ENCODE data around the gene DCAF10.
A peak's percentile ranks its signal among the peaks of the same experiment; 100 is the strongest.
"Not testable (repeated sequence)": the region's sequence is repeated elsewhere in the genome, so short reads cannot be mapped to it uniquely, and the experiment has no call there.

The DCAF10 gene

DNA sequence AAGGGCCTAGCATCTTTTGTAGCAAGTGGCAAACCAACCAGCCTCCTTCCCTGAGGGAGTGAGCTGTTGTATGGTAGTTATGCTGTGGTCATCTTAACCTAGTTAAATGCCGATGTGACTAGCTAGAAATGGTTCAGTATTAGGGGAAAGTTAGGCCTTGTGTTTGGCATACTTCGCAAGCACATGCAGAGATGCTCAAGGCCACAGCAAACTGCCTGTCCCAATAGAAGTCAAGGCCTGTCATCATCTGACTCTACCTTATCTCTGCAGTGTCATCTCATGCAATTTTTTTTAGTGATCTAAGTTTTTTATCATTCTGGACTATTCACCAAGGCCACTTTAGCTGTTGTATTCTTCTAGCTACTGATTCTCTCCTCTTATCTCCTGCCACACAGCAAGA is 10.5 kb upstream of the DCAF10 start:
- no peak for DNase-seq (ENCODE audit: extremely low read depth in 1 of 2, low read depth in 1 of 2)

DNA sequence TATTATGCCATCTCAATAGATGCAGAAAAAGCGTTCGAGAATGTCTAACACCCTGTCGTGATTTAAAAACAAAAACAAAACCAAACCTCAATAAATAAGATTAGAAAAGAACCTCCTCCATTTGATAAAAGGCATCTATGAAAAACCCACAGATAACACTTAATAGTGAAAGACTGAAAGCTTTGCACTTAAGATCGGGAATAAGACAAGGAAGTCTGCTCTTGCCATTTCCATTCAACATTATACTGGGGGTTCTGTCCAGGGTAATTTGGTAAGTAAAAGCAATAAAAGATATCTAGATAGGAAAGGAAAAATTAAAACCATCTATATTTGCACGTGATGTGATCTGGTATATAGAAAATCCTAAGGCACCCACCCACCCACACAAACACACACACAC is 8.5 kb upstream of the DCAF10 start:
- DNase-seq (ENCODE audit: extremely low read depth in 1 of 2, low read depth in 1 of 2) = no peak

DNA sequence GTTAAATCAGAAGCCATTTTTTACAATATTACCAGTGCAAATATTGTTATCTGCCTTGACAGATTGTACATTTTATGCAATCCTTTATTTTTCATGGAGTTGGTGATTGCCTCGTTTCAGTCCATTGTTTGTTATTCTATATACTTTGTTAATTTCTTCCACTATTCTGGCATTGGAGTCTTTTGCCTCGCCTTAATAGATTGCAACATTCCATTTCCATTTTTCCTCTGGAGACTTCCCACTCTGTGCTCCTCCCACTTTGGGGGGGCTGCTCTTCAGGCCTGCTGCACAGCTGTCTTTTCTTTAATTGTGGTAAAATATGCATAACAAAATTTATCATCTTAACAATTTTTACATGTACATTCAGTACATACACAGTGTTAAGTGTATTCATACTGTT is 4.4 kb upstream of the DCAF10 start:
- no peak for DNase-seq (ENCODE audit: extremely low read depth in 1 of 2, low read depth in 1 of 2)

DNA sequence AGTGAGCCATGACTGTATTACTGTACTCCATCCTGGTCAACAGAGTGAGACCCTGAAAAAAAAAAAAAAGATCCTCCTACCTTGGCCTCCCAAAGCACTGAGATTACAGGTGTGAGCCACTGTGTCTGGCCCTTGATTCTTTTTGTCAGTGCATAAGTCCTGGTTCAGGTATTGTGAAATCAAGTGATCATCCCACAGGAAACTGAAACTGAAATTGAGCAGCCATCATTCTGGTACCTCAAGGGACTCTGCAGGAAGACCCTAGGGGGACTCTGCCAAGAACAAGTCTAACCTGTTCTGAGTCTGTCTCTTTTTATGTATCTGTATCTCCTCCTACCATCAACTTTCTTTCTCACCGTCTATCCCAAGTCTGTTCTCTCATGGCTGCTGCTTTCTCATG is 1.9 kb upstream of the DCAF10 start:
- no peak for DNase-seq (ENCODE audit: extremely low read depth in 1 of 2, low read depth in 1 of 2)

DNA sequence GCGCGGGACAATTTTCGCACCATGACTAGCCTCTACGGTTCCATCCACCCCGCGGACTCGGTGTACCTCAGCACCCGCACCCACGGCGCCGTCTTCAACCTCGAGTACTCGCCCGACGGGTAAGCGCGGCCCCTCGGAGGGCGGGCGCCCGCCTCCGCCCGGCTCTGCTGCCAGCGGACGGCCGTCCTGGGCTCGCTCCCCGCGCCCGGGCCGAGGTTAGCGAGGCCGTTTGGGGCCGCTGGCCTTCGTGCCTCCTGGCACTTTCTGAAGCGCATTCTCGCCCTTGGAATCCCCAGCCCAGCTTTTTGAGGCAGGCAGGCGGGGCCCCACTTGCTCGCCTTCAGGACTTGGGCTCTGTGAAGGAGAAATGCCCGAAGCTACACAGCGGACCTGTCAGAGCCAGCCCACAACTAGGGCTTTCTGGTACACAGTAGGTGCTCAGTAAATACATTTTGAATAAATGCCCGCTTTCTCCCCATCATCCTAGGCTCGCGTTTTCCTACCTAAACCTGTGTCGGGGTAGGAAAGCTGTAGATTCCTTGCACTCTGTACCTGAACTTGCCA is 772 bp downstream of the DCAF10 start:
- peak in 1 of 2 donors; percentile 11 for DNase-seq (ENCODE audit: extremely low read depth in 1 of 2, low read depth in 1 of 2)

DNA sequence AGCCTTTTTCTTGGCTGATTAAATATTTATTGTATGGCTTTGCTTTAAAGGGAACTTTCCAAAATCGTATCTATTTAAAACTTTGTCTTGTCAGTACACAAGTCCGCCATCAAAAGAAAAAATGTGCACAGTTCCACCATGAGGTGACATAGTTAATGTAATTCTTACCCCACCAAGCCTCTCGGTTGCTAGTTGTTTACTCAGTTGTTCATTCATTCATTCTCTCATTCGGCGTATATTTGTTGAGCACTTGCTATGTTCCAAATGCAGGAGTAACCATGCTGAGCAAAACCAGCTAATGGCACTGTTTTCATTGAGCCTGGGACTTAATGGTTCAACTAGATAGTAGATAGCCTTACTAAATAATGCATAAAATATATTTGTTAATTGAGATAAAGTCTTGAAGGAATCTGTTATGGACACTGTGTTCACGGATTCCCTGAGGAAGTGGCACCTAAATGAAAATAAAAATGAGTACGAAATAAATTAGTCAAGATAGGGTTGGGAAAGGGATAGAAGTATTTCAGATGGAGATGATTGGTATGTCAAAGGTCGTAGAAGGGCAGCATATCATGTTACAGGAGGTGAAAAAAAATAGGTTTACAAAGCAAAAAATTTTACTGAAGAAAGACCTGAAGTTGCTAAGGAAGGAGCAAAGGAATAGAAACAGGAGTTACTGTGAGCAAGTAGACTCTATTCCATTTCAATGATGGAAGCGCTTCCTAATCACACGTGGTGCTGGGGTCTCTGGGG is 1.5 kb downstream of the DCAF10 start:
- DNase-seq (ENCODE audit: extremely low read depth in 1 of 2, low read depth in 1 of 2) = no peak

DNA sequence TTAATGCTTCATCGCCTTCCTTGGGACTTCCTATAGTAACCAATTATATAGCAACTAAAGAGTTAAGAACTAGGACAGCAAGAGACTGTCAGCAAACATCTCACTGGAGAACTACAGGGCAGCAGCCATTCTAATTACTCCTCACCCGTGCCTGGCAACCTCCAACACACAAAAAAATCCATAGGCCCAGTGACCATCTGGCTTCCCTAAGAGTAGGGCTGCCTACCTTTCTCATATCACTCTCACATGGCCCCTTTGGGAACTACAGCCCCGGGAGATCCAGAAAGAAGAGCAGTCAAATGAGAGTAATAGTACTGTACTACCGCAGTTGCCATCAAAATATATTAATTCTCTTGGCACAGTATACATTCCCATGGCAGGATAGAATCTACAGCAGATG is 5.7 kb downstream of the DCAF10 start:
- DNase-seq (ENCODE audit: extremely low read depth in 1 of 2, low read depth in 1 of 2) = no peak

DNA sequence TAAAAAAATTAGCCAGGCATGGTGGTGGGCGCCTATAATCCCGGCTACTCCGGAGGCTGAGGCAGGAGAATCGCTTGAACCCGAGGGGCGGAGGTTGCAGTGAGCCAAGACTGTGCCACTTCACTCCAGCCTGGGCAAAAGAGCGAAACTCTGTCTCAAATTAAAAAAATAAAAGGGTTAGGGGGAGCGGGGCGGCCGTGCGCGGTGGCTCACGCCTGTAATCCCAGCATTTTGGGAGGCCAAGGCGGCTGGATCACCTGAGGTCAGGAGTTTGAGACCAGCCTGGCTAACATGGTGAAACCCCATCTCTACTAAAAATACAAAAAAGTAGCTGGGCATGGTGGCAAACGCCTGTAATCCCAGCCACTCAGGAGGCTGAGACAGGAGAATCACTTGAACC is 9.1 kb downstream of the DCAF10 start:
- not testable (repeated sequence) for DNase-seq (ENCODE audit: extremely low read depth in 1 of 2, low read depth in 1 of 2)

DNA sequence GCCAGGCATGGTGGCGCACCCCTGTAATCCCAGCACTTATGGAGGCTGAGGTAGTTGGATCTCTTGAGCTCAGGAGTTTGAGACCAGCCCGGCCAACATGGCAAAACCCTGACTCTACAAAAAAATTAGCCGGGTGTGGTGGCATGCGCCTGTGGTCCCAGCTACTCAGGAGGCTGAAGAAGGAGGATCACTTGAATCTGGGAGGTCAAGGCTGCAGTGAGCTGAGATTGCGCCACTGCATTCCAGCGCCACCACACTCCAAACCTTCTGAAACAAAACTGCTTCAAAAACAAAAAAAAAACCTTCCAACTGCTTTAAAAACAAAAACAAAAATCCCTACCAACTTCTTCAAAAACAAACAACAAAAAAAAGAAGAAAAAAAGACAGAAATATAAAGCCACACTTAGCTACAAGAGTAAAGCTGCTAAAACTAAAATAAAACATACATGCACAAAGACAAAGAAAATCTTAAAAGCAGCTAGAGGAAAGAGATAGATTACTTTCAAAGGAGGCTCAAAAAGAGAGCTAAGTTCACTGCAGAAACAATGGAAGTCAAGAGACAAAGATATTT is 11.4 kb downstream of the DCAF10 start:
- DNase-seq (ENCODE audit: extremely low read depth in 1 of 2, low read depth in 1 of 2) = no peak

DNA sequence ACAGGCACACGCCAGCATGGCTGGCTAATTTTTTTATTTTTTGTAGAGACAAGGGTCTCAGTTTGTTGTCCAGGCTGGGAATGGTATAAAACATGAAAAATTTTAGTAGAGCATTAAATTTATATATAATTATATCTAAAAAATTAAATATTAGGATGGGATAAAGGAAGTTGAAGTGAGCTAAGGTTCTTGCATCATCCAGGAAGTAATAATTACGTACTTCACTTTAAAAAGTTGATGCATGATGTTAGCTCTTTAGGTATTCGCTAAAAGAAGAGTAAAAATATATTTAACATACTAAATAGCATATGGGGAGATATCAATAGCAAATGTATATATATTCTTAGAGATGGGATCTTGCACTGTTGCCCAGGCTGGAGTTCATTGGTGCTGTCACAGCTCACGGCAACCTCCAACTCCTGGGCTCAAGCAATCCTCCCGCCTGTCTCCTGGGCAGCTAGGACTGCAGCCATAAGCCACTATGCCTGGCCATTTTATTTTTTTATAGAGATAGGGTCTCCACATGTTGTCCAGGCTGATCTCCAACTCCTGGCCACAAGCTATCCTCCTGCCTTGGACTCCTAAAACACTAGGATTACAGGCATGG is 12.3 kb downstream of the DCAF10 start:
- DNase-seq (ENCODE audit: extremely low read depth in 1 of 2, low read depth in 1 of 2) = no peak

DNA sequence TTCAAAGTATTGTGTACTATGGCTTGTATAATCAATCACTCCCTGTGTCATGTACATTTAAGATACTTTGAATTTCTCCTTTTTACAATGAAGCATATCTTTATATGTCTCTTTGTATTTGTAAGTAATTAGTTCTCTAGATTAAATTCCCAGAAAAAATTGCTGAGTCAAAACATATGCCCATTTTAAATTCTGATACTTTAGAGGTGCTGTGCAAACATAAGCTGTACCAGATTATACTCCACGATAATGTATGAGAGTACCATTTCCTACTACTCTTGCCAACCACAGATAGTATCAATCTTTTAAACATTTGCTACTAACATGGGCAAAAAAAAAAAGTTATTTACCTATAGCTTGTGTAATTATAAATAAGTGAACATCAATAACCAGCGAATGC is 18.3 kb downstream of the DCAF10 start:
- DNase-seq (ENCODE audit: extremely low read depth in 1 of 2, low read depth in 1 of 2) = no peak

DNA sequence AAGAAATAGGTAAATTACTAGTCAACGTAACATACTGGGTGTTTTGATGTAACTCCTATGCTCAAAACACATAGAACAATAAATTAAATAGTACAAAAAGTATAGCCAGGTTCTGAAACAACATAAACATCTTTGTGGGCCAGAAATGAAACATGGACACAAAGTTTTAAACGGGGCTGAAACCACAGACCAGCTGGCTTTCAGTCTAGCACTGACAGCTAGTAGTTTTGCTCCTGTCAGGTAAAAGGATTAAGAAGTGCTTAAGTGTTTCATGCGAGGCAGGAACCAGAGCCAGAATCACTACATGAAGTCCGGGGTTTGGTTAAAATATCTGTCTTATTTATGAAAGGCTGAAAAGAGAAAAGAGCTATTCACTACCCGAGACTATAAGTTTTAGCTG is 19.5 kb downstream of the DCAF10 start:
- DNase-seq (ENCODE audit: extremely low read depth in 1 of 2, low read depth in 1 of 2) = no peak

DNA sequence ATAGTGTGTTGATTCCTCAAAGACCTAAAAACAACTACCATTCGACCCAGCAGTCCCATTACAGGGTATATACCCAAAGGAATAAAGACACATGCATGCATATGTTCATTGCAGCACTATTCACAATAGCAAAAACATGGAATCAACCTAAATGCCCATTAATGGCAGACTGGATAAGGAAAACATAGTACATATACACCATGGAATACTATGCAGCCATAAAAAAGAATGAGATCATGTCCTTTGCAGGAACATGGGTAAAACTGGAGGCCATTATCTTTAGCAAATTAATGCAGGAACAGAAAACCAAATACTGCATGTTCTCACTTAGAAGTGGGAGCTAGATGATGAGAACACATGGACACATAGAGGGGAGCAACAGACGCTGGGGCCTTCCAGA is 24.6 kb downstream of the DCAF10 start:
- not testable (repeated sequence) for DNase-seq (ENCODE audit: extremely low read depth in 1 of 2, low read depth in 1 of 2)

DNA sequence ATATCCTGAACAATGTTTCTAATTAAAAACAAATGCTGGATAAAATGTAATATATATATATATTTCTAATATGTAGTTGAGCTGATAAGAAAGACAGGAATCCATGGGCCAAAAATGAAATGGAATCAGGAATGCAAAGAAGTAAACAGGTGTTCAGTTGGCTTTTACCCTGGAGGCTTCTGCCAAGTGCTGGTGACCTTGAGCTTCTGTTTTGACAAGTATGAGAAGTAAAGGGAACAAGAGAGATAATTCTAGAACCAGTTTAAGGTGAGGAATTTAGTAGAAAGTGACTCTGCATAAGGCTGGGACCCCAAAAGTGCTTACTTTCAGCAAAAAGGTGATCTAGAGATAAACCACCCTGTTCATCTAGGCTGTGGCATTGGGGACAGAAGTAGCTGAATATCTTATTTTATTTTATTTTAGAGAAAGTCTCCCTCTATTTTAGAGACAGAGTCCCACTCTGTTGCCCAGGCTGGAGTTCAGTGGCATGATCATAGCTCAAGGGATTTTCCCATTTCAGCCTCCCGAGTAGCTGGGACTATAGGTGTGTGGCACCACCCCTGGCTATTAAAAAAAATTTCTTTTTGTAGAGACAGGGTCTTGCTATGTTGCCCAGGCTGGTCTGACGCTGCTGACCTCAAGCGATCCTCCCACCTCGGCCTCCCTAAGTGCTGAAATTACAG is 27.0 kb downstream of the DCAF10 start:
- no peak for DNase-seq (ENCODE audit: extremely low read depth in 1 of 2, low read depth in 1 of 2)

DNA sequence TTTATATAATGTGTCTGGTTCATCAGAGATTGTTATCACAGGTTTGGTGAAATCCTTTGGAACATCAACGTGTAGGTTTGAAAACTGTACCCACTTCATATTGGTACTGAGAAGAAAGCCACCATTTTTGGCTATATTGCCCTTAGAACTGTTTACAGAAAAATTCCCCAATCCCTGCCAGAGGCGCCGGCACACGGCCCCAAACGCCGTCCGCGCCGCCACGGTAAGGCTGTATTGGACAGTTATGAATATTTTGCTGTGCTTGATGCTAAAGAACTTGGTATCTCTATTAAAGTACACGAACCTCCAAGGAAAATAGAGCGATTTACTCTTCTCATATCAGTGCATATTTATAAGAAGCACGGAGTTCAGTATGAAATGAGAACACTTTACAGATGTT is 35.2 kb downstream of the DCAF10 start:
- no peak for DNase-seq (ENCODE audit: extremely low read depth in 1 of 2, low read depth in 1 of 2)

DNA sequence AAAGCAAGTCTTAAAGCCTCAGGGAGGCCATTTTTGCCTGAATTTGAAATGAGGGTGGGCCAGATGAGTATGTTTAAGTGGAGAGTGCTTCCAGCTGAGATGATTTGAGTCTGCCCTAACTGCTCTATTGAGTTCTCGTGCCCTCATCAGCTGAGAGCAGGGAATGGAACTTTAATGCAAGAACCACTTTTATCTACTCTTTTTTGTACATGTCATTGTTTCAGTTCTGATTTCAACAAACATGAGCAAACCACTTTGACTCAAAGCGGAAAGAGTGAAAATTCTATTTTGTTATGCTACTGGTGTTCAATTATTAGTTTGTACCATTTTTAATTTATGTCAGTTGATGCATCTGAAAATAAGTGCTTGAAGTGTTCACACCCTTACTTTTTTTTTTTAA is 35.8 kb downstream of the DCAF10 start:
- DNase-seq (ENCODE audit: extremely low read depth in 1 of 2, low read depth in 1 of 2) = no peak

DNA sequence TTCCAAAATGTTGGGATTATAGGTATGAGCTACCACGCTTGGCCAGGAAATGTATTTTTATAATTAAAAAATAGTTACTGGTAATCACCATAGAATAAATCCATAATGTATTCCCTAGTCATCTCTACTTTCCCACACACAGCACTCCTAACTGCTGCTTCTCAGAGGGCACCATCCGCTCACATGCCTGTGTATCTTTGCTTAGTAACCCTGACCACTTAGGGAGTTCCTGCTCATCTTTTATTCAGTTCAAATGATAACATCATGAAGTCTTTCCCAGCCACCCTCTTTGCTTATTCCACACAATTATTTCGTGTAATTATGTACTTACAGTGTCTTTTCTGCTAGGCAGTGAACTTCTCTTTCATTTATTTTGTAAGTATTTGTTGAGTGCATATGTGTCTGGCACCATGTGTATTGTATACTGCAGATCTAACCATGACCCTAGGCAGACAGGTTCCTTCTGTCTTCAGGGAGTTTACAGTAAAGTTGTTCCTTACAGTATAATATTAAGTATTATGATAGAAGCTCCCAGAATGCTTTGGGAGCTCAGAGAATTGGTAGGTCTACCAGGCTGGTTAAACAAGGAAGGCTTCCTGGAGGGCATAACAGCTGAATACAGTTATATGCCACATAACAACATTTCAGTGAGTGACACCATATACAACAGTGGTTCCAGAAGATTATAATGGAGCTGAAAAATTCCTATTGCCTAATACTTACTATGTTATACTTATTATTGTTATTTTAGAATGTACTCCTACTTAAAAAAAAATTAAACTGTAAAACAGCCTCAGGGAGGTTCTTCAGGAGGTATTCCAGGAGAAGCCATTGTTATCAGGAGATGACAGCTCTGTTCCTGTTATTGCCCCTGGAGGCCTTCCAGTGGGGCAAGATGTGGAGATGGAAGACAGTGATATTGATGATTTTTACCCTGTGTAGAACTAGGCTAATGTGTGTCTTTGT is 39.2 kb downstream of the DCAF10 start:
- DNase-seq (ENCODE audit: extremely low read depth in 1 of 2, low read depth in 1 of 2) = no peak

DNA sequence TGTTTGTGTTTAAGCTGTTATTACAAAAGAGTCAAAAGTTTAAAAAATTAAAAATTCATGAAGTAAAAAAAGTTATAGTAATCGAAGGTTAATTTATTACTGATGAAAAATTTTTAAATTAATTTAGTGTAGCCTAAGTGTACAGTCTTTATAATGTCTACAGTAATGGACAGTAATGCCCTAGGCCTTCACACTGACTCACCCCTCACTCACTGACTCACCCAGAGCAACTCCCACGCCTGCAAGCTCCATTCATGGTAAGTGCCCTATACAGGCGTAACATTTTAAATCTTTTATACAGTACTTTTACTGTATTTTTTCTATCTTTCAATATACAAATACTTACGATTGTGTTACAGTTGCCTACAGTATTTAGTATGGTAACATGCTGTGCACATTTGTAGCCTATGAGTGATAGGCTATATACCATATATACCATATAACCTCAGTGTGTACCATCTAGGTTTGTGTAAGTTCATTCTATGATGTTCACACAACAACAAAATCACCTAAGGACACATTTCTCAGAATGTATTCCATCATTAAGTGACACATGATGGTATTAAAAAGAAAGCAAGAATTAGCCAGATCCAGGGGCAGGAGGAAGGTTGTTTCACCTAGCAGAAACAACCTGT is 40.1 kb downstream of the DCAF10 start:
- no peak for DNase-seq (ENCODE audit: extremely low read depth in 1 of 2, low read depth in 1 of 2)

DNA sequence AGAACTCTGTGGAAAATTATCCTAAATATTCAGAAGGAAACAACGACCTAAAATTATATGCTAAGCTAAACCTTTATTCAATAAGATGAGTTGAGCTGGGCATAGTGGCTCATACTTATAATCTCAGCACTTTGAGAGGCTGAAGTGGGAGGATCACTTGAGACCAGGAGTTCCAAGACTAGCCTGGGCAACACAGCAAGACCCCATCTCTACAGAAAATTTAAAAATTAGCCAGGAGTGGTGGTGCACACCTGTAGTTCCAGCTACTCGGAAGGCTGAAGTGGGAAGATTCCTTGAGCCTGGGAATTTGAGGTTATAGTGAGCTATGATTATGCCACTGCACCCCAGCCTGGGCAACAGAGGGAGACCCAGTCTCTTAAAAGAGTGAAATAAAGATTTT is 51.6 kb downstream of the DCAF10 start:
- no peak for DNase-seq (ENCODE audit: extremely low read depth in 1 of 2, low read depth in 1 of 2)

DNA sequence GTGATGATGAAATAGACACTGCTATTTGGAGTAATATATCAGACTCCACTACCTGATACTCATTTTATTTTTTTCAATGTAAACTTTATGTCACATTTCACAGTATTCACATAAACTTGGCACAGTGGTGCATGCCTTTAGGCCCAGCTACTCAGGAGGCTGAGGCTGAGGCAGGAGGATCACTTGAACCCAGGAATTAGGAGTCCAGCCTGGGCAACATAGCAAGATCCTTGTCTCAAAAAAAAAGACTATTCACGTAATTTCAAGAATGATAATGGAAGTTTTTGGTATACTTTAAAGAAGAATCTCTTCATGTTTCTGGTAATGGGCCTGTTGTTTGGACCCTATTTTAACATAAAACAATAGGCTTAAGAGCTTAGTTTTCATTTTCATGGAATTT is 56.0 kb downstream of the DCAF10 start:
- no peak for DNase-seq (ENCODE audit: extremely low read depth in 1 of 2, low read depth in 1 of 2)
